GM10248 (cell line): ENCODE measurements around the gene ACTL6A.

Experiments
- CTCF ChIA-PET: fragments of 300-600 bp; sonication (Branson Sonifier 250); formaldehyde crosslinking; extraction: SDS; loops from one replicate; lab custom pipeline; 2021; ENCODE audit warnings: antibody characterized with exemption; lab: Yijun Ruan, JAX
- POLR2A ChIA-PET: fragments of 350-650 bp; sonication (Branson Sonifier 250); formaldehyde crosslinking; extraction: SDS; loops from one replicate; lab custom pipeline; 2020; ENCODE audit warnings: antibody characterized with exemption; lab: Yijun Ruan, JAX
- DNase-seq: peaks from one replicate; pipeline ENCODE4 v3.0.0; 2012; ENCODE audit errors: extremely low spot score
- TF ChIP-seq, protein P1 (sequence below): IDR thresholded peaks from 2 replicates; pipeline ENCODE4 v1.5.1; 2012; ENCODE audit warnings: mild to moderate bottlenecking, low read depth; ENCODE audit errors: extremely low read depth, missing control alignments, control extremely low read depth

ACTL6A gene

DNA sequence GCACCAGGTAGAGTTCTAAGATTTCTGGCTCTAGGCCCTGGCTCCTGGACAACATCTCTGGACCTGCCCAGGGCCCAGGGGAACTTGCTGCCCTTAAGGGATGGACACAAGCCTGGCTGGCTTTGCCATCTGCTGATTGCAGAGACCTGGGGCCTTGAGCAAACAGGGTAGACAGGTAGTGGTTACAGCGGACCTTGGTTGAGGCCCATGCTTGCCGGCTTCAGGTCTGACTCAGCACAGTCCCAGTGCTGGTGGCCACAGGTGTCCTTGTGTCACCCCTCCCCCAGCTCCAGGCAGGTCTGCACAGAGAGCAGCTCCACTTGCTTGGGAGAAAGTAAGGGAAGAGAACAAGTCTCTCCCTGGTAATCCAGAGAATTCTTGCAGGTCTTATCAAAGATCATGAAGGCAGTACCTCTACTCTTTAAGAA lies 15.9 kb upstream of the ACTL6A start:
- ChIA-PET POLR2A (no interaction called here), CTCF (interaction anchor here (1.6 to 2.6 kb wide), 2 partner anchors 11 to 12 kb away, joined by 5 to 8 read pairs; no protein-coding TSS in a partner anchor)
- TF ChIP-seq, protein P1, sequence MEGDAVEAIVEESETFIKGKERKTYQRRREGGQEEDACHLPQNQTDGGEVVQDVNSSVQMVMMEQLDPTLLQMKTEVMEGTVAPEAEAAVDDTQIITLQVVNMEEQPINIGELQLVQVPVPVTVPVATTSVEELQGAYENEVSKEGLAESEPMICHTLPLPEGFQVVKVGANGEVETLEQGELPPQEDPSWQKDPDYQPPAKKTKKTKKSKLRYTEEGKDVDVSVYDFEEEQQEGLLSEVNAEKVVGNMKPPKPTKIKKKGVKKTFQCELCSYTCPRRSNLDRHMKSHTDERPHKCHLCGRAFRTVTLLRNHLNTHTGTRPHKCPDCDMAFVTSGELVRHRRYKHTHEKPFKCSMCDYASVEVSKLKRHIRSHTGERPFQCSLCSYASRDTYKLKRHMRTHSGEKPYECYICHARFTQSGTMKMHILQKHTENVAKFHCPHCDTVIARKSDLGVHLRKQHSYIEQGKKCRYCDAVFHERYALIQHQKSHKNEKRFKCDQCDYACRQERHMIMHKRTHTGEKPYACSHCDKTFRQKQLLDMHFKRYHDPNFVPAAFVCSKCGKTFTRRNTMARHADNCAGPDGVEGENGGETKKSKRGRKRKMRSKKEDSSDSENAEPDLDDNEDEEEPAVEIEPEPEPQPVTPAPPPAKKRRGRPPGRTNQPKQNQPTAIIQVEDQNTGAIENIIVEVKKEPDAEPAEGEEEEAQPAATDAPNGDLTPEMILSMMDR = no peak
- no peak for DNase-seq

DNA sequence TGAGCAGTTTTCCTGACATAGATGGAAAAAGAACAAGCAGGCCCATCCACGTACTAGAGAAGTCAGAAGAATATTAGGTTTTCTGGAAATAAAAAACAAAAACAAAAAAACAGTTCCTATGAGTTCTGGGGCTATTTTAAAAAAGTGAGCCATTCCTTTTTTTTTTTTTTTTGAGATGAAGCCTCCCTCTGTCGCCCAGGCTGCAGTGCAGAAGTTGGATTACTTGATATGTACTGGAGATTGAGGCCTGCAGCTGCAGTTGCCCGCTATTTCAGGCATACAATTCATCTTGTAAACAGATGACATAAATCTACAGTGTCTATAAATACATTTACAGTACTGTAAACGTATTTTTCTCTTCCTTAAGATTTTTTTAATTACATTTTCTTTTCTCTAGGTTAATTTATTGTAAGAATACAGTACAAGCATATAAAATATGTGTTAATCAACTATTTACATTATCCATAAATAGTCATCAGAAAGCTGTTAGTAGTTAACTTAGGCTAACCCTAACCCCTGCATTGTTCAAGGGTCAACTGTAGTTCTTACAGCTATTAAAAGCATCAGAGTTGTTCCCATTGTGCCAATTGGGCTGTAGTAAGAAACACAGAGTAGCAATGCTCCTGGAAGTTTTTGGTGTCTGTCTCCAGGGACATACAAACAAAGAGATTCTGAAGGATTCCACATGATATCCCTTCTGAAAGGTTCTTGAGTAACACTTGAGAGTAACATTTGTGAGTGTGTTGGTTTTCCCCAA lies 11.2 kb upstream of the ACTL6A start:
- TF ChIP-seq, protein P1 = no peak
- POLR2A ChIA-PET = interaction anchor here (1.2 kb wide), 1 partner anchor 11 kb away, joined by 3 read pairs; the partner anchor contains the start of gene ACTL6A
- CTCF ChIA-PET = interaction anchor here (1.0 kb wide), 1 partner anchor 45 kb away, joined by 3 read pairs; no protein-coding TSS in a partner anchor
- DNase-seq = no peak

DNA sequence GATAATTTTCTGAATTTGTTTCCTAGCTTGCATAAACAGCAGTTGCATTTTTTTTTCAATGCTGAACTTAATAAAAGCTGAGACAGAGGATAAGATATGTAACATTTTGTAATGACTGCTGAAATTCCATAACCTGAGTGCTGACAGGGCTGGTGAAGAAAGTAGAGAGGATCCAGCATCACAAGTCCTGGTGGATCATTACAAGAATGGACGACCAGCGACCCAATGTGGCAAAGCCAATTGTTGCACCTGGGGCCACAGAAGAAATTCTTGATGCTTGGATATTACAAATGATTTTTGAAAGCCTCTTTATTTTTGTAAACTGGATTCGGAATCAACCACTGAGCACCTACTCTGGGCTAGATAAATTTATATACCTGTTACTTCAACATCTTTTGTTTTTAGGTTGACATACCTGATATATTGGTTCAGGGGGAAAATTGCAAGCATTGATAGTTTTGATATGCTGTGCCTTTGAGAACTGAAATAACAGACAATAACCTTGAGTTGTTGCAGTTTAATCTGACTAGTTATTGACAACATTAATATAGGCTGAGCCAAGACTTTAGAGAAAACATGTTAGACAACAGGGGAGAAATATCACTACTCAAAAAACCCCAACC lies 3.9 kb upstream of the ACTL6A start:
- TF ChIP-seq, protein P1 = peak; percentile 80
- CTCF ChIA-PET = interaction anchor here (1.0 to 1.7 kb wide), 10 partner anchors 12 to 237 kb away, joined by 3 to 8 read pairs (median 3); partner anchors contain the start of gene ZNF639
- POLR2A ChIA-PET = no interaction called here
- peak; percentile 68 for DNase-seq

DNA sequence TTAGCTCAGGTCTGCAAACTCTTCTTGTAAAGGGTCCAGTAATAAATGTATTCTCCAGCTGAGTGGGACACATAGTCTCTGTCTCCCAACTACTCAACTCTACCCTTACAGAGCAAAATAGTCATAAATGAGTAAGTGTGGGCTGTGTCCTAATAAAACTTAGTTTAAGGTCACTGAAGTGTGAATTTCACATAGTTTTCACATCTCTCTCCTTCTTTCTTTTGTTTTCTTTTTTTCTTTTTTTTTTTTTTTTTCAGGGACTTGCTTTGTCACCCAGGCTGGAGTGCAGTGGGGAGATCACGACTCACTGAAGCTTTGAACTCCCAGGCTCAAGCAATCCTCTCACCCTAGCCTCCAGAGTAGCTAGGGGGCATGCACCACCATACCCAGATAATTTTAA lies 1.9 kb upstream of the ACTL6A start:
- TF ChIP-seq, protein P1 = no peak
- ChIA-PET CTCF (interaction anchor here (1.0 to 1.2 kb wide), 5 partner anchors 8 to 545 kb away, joined by 3 to 4 read pairs (median 3); no protein-coding TSS in a partner anchor), POLR2A (no interaction called here)
- DNase-seq = no peak

DNA sequence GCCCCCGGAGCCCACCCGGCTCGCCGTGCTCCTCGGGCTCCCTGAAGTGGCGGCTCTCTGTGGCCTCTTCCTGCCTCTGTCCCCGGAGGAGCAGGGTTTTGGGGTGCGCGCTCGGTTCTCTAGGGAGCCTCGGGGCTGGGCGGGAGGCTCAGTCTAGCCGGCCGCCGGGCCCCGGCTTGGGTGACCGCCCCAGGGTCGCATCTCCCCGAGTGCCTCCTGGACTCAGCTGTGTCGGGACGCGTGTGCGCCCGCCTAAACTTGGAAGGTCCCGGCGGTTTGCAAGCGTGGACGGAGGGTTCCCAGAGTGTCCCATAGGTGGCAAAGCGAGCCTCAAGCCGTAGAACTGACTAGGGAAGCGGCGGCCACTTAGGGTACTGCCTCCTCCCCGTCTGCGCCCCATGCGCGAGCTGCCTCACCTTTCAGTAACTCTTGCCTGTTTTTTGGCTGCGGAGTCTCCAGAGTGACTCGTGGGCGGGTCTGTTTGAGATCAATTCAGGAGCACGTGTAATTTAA lies 601 bp downstream of the ACTL6A start:
- ChIA-PET CTCF (interaction anchor here (1.2 to 1.9 kb wide), 4 partner anchors 13 to 548 kb away, joined by 3 to 7 read pairs (median 5); no protein-coding TSS in a partner anchor), POLR2A (interaction anchor here (1.2 kb wide), 1 partner anchor 112 kb away, joined by 3 read pairs; the partner anchor contains the start of gene GNB4)

More for the DNA sequence above, 601 bp downstream of the ACTL6A start:
- TF ChIP-seq, protein P1 = no peak
- DNase-seq = peak; percentile 80
